ENCODE data around the gene KLF15. TPM values are rescaled to one million over a fixed set of nuclear protein-coding genes. Genes with fewer than 3 reads are reported as not detected.

KLF15 gene
- total RNA-seq, 1 donor from 2014 or later: 25.3 TPM

DNA sequence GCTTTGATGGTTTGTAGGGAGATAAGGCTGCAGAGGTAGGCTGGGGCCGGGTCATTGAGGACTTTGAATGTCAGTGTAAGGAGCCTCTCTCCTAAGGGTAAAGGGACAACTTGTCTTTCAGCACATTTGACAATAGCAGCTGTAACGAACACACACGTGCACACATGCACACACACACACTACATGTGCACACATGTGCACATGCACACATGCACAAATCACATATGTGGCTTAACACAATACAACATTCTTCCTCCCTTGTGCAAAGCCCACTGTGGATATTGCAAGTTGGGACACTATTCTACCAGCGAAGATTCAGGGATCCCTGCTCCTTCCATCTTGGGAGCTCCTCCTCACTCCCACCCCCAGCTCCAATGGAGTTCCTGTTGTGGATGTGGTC, 36.4 kb upstream of the KLF15 start:
- no peaks in the 10 kb centered on the region for H3K36me3 ChIP-seq
- TF ChIP-seq, protein P1, sequence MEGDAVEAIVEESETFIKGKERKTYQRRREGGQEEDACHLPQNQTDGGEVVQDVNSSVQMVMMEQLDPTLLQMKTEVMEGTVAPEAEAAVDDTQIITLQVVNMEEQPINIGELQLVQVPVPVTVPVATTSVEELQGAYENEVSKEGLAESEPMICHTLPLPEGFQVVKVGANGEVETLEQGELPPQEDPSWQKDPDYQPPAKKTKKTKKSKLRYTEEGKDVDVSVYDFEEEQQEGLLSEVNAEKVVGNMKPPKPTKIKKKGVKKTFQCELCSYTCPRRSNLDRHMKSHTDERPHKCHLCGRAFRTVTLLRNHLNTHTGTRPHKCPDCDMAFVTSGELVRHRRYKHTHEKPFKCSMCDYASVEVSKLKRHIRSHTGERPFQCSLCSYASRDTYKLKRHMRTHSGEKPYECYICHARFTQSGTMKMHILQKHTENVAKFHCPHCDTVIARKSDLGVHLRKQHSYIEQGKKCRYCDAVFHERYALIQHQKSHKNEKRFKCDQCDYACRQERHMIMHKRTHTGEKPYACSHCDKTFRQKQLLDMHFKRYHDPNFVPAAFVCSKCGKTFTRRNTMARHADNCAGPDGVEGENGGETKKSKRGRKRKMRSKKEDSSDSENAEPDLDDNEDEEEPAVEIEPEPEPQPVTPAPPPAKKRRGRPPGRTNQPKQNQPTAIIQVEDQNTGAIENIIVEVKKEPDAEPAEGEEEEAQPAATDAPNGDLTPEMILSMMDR (IDR thresholded peaks at IDR 0.05): no peak
- TF ChIP-seq POLR2A (IDR thresholded peaks at IDR 0.05) (no peak), POLR2AphosphoS5 (IDR thresholded peaks at IDR 0.05; ENCODE audit: insufficient read depth in 1 of 2, low read depth in 1 of 2) (no peak)
- DNase-seq (ENCODE audit: extremely low spot score in 2 of 2): no peak
- peaks cover 13% of the 10 kb centered on the region for H3K4me1 ChIP-seq
- no peaks in the 10 kb centered on the region for H3K9me3 ChIP-seq
- H3K27ac ChIP-seq: no peak overlapping the region
- H3K4me3 ChIP-seq: no peak overlapping the region
- intact Hi-C loops (cut with DNase I): loop anchor here (5.0 kb wide), 1 partner anchor 256 kb away; no protein-coding TSS in a partner anchor
- H3K27me3 ChIP-seq: no peaks in the 10 kb centered on the region

DNA sequence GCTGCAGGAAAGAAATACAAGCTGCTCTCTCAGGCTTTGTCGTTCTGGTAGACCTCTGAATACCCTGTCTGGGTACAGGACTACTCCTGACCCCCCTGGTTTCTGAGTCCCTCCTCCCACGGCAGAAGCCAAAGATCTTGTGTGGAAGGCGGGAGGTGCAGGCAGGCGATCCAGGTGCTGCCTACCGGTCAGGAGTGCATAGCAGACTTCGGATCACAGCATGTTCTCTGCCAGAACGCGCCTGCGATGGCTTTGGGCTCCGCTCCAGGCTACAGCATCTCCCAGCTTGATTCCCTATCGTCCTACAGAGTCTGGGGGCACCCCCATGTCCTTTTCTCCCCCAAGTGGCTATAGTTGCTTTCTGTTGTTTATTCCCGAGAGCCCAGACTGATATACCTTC, 35.0 kb upstream of the KLF15 start:
- Histone ChIP-seq H3K4me1 (peaks cover 13% of the 10 kb centered on the region), H3K9me3 (no peaks in the 10 kb centered on the region), H3K27ac (no peak overlapping the region), H3K36me3 (no peaks in the 10 kb centered on the region), H3K4me3 (no peak overlapping the region), H3K27me3 (no peaks in the 10 kb centered on the region)
- intact Hi-C loops (cut with DNase I): loop anchor here (5.0 kb wide), 1 partner anchor 255 kb away; no protein-coding TSS in a partner anchor
- DNase-seq (ENCODE audit: extremely low spot score in 2 of 2): no peak
- TF ChIP-seq POLR2AphosphoS5 (IDR thresholded peaks at IDR 0.05; ENCODE audit: insufficient read depth in 1 of 2, low read depth in 1 of 2) (no peak), POLR2A (IDR thresholded peaks at IDR 0.05) (no peak)
- TF ChIP-seq, protein P1 (IDR thresholded peaks at IDR 0.05): no peak

DNA sequence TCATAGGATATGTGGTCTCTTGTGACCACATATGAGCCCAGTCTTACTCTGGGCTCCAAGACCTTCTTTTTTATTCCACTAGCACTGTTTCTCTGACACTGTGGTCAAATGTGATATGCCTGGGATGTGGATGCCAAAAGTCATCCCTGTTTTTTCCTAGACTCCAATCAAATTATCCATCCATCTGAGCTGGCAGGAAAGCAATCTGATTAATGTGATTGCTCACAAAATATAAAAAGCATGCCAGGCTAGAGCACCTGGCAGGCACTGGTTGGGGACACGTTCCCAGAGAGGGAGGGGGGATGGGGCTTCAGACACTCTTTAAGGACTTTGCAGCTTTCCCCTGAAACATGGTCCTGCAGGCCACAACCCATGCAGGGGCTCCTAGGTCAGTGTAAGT, 34.4 kb upstream of the KLF15 start:
- intact Hi-C loops (cut with DNase I): loop anchor here (5.0 kb wide), 1 partner anchor 254 kb away; no protein-coding TSS in a partner anchor
- no peak overlapping the region for H3K27ac ChIP-seq
- no peak for DNase-seq (ENCODE audit: extremely low spot score in 2 of 2)
- H3K4me1 ChIP-seq: peaks cover 13% of the 10 kb centered on the region
- H3K9me3 ChIP-seq: no peaks in the 10 kb centered on the region
- H3K36me3 ChIP-seq: no peaks in the 10 kb centered on the region
- TF ChIP-seq POLR2AphosphoS5 (IDR thresholded peaks at IDR 0.05; ENCODE audit: insufficient read depth in 1 of 2, low read depth in 1 of 2) (no peak), POLR2A (IDR thresholded peaks at IDR 0.05) (no peak)
- TF ChIP-seq, protein P1 (IDR thresholded peaks at IDR 0.05): no peak
- H3K4me3 ChIP-seq: no peak overlapping the region
- no peaks in the 10 kb centered on the region for H3K27me3 ChIP-seq

DNA sequence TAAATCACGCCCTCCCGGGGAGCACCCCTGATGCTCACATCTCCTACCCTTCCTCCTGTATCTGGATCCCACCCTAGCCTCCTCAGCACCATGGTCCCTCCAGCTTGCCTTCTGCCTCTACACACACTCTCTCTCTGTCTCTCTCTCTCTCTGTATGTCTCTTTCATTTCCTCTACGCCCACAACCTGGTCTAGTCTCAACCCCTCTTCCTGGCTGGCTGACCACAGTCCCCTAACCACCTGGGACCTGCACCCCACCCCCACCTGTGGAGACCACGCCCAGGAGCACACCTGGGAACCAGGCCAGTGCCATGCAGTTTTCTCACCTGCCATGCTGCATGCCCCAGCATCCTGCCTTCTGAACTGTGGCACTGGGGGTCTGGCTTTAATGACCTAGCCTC, 33.5 kb upstream of the KLF15 start:
- Histone ChIP-seq H3K4me3 (no peak overlapping the region), H3K9me3 (no peaks in the 10 kb centered on the region), H3K4me1 (peaks cover 13% of the 10 kb centered on the region), H3K36me3 (no peaks in the 10 kb centered on the region), H3K27me3 (no peaks in the 10 kb centered on the region), H3K27ac (no peak overlapping the region)
- no peak for DNase-seq (ENCODE audit: extremely low spot score in 2 of 2)
- TF ChIP-seq POLR2AphosphoS5 (IDR thresholded peaks at IDR 0.05; ENCODE audit: insufficient read depth in 1 of 2, low read depth in 1 of 2) (no peak), POLR2A (IDR thresholded peaks at IDR 0.05) (no peak)
- TF ChIP-seq, protein P1 (IDR thresholded peaks at IDR 0.05): no peak
- intact Hi-C loops (cut with DNase I): loop anchor here (5.0 kb wide), 1 partner anchor 253 kb away; no protein-coding TSS in a partner anchor

DNA sequence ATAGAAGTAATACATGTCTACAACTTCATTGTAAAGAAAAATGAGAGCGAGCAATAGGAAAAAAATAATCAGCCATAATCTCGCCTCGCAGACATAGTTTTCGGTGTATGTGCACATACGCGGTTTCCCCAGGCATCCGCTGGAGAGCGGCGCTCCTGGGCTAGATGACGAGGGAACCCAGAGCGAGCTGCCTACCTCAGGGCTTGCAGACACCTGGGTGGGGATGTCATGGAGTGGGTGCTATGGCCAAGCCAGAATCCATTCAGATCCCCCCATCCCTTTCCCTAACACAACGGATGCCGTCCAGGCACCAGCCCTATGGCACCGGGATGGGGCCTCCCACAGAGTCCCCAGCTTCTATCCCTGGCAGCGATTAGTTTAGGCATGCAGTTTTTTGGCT, 33.0 kb upstream of the KLF15 start:
- Histone ChIP-seq H3K36me3 (no peaks in the 10 kb centered on the region), H3K4me1 (peaks cover 12% of the 10 kb centered on the region), H3K27ac (no peak overlapping the region), H3K9me3 (no peaks in the 10 kb centered on the region), H3K4me3 (no peak overlapping the region), H3K27me3 (no peaks in the 10 kb centered on the region)
- no peak for TF ChIP-seq POLR2AphosphoS5 (IDR thresholded peaks at IDR 0.05; ENCODE audit: insufficient read depth in 1 of 2, low read depth in 1 of 2)
- TF ChIP-seq POLR2A (IDR thresholded peaks at IDR 0.05): no peak
- TF ChIP-seq, protein P1 (IDR thresholded peaks at IDR 0.05): no peak
- no peak for DNase-seq (ENCODE audit: extremely low spot score in 2 of 2)
- intact Hi-C loops (cut with DNase I): loop anchor here (5.0 kb wide), 1 partner anchor 253 kb away; no protein-coding TSS in a partner anchor

All from vagina (tissue), 2 donors.